CD14-positive monocyte (primary cell): ENCODE data around the gene HMBS. TPM values are rescaled to one million over a fixed set of nuclear protein-coding genes. Genes with fewer than 3 reads are reported as not detected.

ENCODE experiments used
- DNase-seq, 3 donors: peaks; one replicate each; pipeline ENCODE4 v3.0.0-alpha.2; 2011 to 2022
- H2AFZ ChIP-seq: 2 replicates; pipeline ENCODE4 v1.6.0; 2012; ENCODE audit warnings: mild to moderate bottlenecking, low read depth, low read length, inconsistent platforms; ENCODE audit not compliant: insufficient read depth, poor library complexity, severe bottlenecking
- H3K27ac ChIP-seq, 2 donors: 1 replicate in 1 of 2; 2 replicates in 1 of 2; pipeline ENCODE4 v1.5.1; 2012 to 2013; ENCODE audit warnings: low read length in 2 of 2, control low read depth in 1 of 2, inconsistent platforms in 1 of 2, low read depth in 1 of 2, mild to moderate bottlenecking in 1 of 2
- H3K27me3 ChIP-seq, 2 donors: one replicate each; pipeline versions ENCODE4 v1.6.0 to v1.6.1; 2011 to 2013; ENCODE audit warnings: low read length in 2 of 2; ENCODE audit not compliant: control insufficient read depth in 2 of 2, insufficient read depth in 2 of 2
- H3K36me3 ChIP-seq, 2 donors: replicated peaks in 1 of 2; 1 replicate in 1 of 2; 2 replicates in 1 of 2; pipeline versions ENCODE4 v1.5.1 to v1.6.1; 2012 to 2013; ENCODE audit warnings: low read length in 2 of 2, control low read depth in 1 of 2, inconsistent platforms in 1 of 2, mild to moderate bottlenecking in 1 of 2; ENCODE audit not compliant: insufficient read depth in 2 of 2, control insufficient read depth in 1 of 2
- H3K4me1 ChIP-seq, 2 donors: 1 replicate in 1 of 2; 2 replicates in 1 of 2; pipeline versions ENCODE4 v1.5.1 to v1.6.1; 2012 to 2013; ENCODE audit warnings: low read length in 2 of 2, control low read depth in 1 of 2, inconsistent platforms in 1 of 2, mild to moderate bottlenecking in 1 of 2, moderate library complexity in 1 of 2; ENCODE audit not compliant: insufficient read depth in 2 of 2, control insufficient read depth in 1 of 2
- H3K4me2 ChIP-seq: replicated peaks from 2 replicates; pipeline ENCODE3; 2012; ENCODE audit warnings: low read length, moderate library complexity, mild to moderate bottlenecking; ENCODE audit not compliant: poor library complexity, severe bottlenecking; ENCODE audit errors: extremely low read depth
- H3K4me3 ChIP-seq, 3 experiments: fragments of 200-600 bp in 1 of 3; sonication (generic) in 1 of 3; replicated peaks in 1 of 3; 1 replicate in 2 of 3; 2 replicates in 1 of 3; pipeline ENCODE4 v1.5.1; 2011 to 2013; ENCODE audit warnings: low read length in 3 of 3, mild to moderate bottlenecking in 3 of 3, control low read depth in 2 of 3, low read depth in 2 of 3, inconsistent platforms in 1 of 3, moderate library complexity in 1 of 3
- H3K79me2 ChIP-seq: 2 replicates; pipeline ENCODE4 v1.6.0; 2012; ENCODE audit warnings: mild to moderate bottlenecking, control low read depth, inconsistent platforms, low read length, moderate library complexity; ENCODE audit not compliant: insufficient read depth
- H3K9ac ChIP-seq: 2 replicates; pipeline ENCODE4 v1.6.0; 2017; ENCODE audit warnings: low read length, mild to moderate bottlenecking; ENCODE audit not compliant: insufficient read depth, poor library complexity, severe bottlenecking
- H3K9me3 ChIP-seq, 2 donors: replicated peaks in 1 of 2; 1 replicate in 1 of 2; 2 replicates in 1 of 2; pipeline versions ENCODE4 v1.5.1 to v1.6.1; 2012 to 2013; ENCODE audit warnings: low read length in 2 of 2, control low read depth in 1 of 2; ENCODE audit not compliant: control insufficient read depth in 1 of 2, insufficient read depth in 1 of 2
- H4K20me1 ChIP-seq: 2 replicates; pipeline ENCODE4 v1.6.0; 2012; ENCODE audit warnings: mild to moderate bottlenecking, low read length, control low read depth, moderate library complexity; ENCODE audit not compliant: insufficient read depth
- H3K27ac Mint-ChIP-seq, 7 donors: one replicate each; pipeline ENCODE4 v1.8.0; 2020; ENCODE audit warnings: mild to moderate bottlenecking in 7 of 7, mixed read lengths in 7 of 7, moderate library complexity in 6 of 7, inconsistent platforms in 2 of 7
- H3K27me3 Mint-ChIP-seq, 3 donors: one replicate each; pipeline ENCODE4 v1.8.0; 2021 to 2022; ENCODE audit warnings: low read depth in 3 of 3, mild to moderate bottlenecking in 3 of 3, mixed read lengths in 3 of 3, moderate library complexity in 3 of 3, inconsistent platforms in 1 of 3
- H3K36me3 Mint-ChIP-seq, 2 donors: one replicate each; pipeline ENCODE4 v1.8.0; 2020; ENCODE audit warnings: mixed read lengths in 2 of 2, inconsistent platforms in 1 of 2, mild to moderate bottlenecking in 1 of 2
- H3K4me1 Mint-ChIP-seq: one replicate; pipeline ENCODE4 v1.8.0; 2020; ENCODE audit warnings: mild to moderate bottlenecking, mixed read lengths
- H3K4me3 Mint-ChIP-seq, 2 donors: one replicate each; pipeline ENCODE4 v1.8.0; 2020; ENCODE audit warnings: mild to moderate bottlenecking in 2 of 2, mixed read lengths in 2 of 2, moderate library complexity in 1 of 2
- H3K9me3 Mint-ChIP-seq, 7 donors: one replicate each; pipeline ENCODE4 v1.8.0; 2020 to 2022; ENCODE audit warnings: mixed read lengths in 7 of 7, mild to moderate bottlenecking in 6 of 7, moderate library complexity in 6 of 7, inconsistent platforms in 2 of 7
- CTCF ChIP-seq: fragments of 200-600 bp; IDR thresholded peaks from one replicate; pipeline ENCODE4 v1.8.0; 2022; ENCODE audit warnings: antibody characterized with exemption, mild to moderate bottlenecking
- WGBS: methylation state at CpG from one replicate; pipeline ENCODE4 v1.1.5; 2013; ENCODE audit warnings: missing lambda C conversion rate; ENCODE audit not compliant: insufficient coverage; 5-methylcytosine and 5-hydroxymethylcytosine counted together
- intact Hi-C, 2 donors: fragments of 100-400 bp; cut with micrococcal nuclease; formaldehyde crosslinking; loops; one replicate each; pipeline versions ENCODE4 v1.15.0 to v1.15.1; 2023
- polyA plus RNA-seq, 3 donors: library from polyadenylated mRNA; depleted of rRNA in 1 of 3; unstranded in 2 of 3; stranded (reverse) in 1 of 3; fragments of 300-500 nt in 2 of 3; fragments of >200 nt in 1 of 3; fragmentation: Illumina TruSeq in 2 of 3; gene quantifications; 1 replicate in 2 of 3; 2 replicates in 1 of 3; pipeline ENCODE4 v1.2.3, GENCODE V29; 2012 to 2021

HMBS gene
- polyA plus RNA-seq, 3 donors = 21.1 to 26.4 (median 25.2) TPM

GRCh38 chr11:119121008-119121810, 36.5 kb downstream of the HMBS start, which contains the start of gene HINFP:
TSS of gene HINFP (plus strand) at chr11:119121580. CDS start at chr11:119126945, 5,365 bp downstream.
- H4K20me1 ChIP-seq = peaks cover 17% of the 10 kb centered on the region

More at GRCh38 chr11:119121008-119121810, 36.5 kb downstream of the HMBS start, which contains the start of gene HINFP:
- H3K79me2 ChIP-seq = peaks cover 35% of the 10 kb centered on the region
- peak within 1 kb of the TSS; percentile 62 to 97 (median 97) for H3K4me3 ChIP-seq
- H3K4me1 Mint-ChIP-seq = peaks cover 34% of the 10 kb centered on the region
- H3K4me2 ChIP-seq = peak within 1 kb of the TSS; percentile 94
- H3K4me1 ChIP-seq = peaks cover 32 to 39% of the 10 kb centered on the region in 2 donors
- WGBS = under 1% methylated on average over 51 of the region's 54 CpGs
- H3K36me3 Mint-ChIP-seq = peaks cover 22 to 41% of the 10 kb centered on the region in 2 donors
- no peaks in the 10 kb centered on the region for H3K9me3 ChIP-seq
- H3K27me3 Mint-ChIP-seq = peaks cover 0 to 5% (median 0%) of the 10 kb centered on the region in 3 donors
- peak; percentile 98 to 99 (median 98) for DNase-seq
- peak within 1 kb of the TSS; percentile 73 for H3K9ac ChIP-seq
- H3K36me3 ChIP-seq = peaks cover 11 to 45% of the 10 kb centered on the region in 2 donors
- peak within 1 kb of the TSS; percentile 98 for H2AFZ ChIP-seq
- peak within 1 kb of the TSS; percentile 83 to 94 (median 90) for H3K27ac Mint-ChIP-seq
- intact Hi-C loops = loop anchor here in 1 of 2 donors (2.0 to 5.0 kb wide), 2 partner anchors 14 to 34 kb away; partner anchors contain the start of gene C2CD2L
- peak within 1 kb of the TSS; percentile 90 to 93 for H3K4me3 Mint-ChIP-seq
- TF ChIP-seq CTCF = no peak
- H3K27ac ChIP-seq = peak within 1 kb of the TSS; percentile 40 to 81
- no peaks in the 10 kb centered on the region for H3K9me3 Mint-ChIP-seq
- no peaks in the 10 kb centered on the region for H3K27me3 ChIP-seq
